HEK293T (cell line): ENCODE data around the gene RHBG.
"Not testable (repeated sequence)": the region's sequence is repeated elsewhere in the genome, so short reads cannot be mapped to it uniquely, and the experiment has no call there.

Source experiments
- CTCF ChIA-PET: fragments of 350-600 bp; formaldehyde crosslinking; extraction: SDS; loops from one replicate; lab custom pipeline; 2021; ENCODE audit warnings: antibody characterized with exemption, inconsistent platforms; lab: Yijun Ruan, JAX
- POLR2A ChIA-PET: fragments of 350-600 bp; formaldehyde crosslinking; extraction: SDS; loops from one replicate; lab custom pipeline; 2020; ENCODE audit warnings: antibody characterized with exemption, inconsistent platforms; lab: Yijun Ruan, JAX
- DNase-seq: peaks from one replicate; pipeline ENCODE4 v3.0.0; 2012; ENCODE audit warnings: mixed read lengths; ENCODE audit errors: extremely low spot score
- ARNT ChIP-seq: fragments of 450-650 bp; IDR thresholded peaks from 2 replicates; pipeline ENCODE4 v1.6.1; 2017; ENCODE audit warnings: mild to moderate bottlenecking
- BHLHE40 ChIP-seq: fragments of 450-650 bp; IDR thresholded peaks from 2 replicates; pipeline ENCODE4 v1.6.1; 2016; ENCODE audit warnings: mild to moderate bottlenecking, moderate library complexity, borderline replicate concordance
- CTBP1 ChIP-seq: fragments of 450-650 bp; IDR thresholded peaks from 2 replicates; pipeline ENCODE4 v1.6.1; 2016; ENCODE audit warnings: borderline replicate concordance
- ELF4 ChIP-seq: fragments of 450-650 bp; IDR thresholded peaks from 2 replicates; pipeline ENCODE4 v1.6.1; 2017; ENCODE audit warnings: antibody characterized with exemption
- FOXA1 ChIP-seq: fragments of 450-650 bp; IDR thresholded peaks from 2 replicates; pipeline ENCODE4 v1.6.1; 2016; ENCODE audit warnings: mild to moderate bottlenecking
- FOXK2 ChIP-seq: fragments of 450-650 bp; IDR thresholded peaks from 2 replicates; pipeline ENCODE4 v1.6.1; 2016; ENCODE audit warnings: mild to moderate bottlenecking
- FOXM1 ChIP-seq: fragments of 450-650 bp; IDR thresholded peaks from 2 replicates; pipeline ENCODE4 v1.6.1; 2017; ENCODE audit warnings: mild to moderate bottlenecking, borderline replicate concordance
- HDGF ChIP-seq: fragments of 450-650 bp; IDR thresholded peaks from 2 replicates; pipeline ENCODE4 v1.6.1; 2017; ENCODE audit warnings: antibody characterized with exemption, borderline replicate concordance
- L3MBTL2 ChIP-seq: fragments of 450-650 bp; conservative IDR thresholded peaks from 2 replicates; pipeline ENCODE4 v1.6.1; 2016; ENCODE audit warnings: mild to moderate bottlenecking
- LEF1 ChIP-seq: fragments of 450-650 bp; IDR thresholded peaks from 2 replicates; pipeline ENCODE4 v1.6.1; 2017; ENCODE audit warnings: mild to moderate bottlenecking, borderline replicate concordance
- NFRKB ChIP-seq: fragments of 450-650 bp; IDR thresholded peaks from 2 replicates; pipeline ENCODE4 v1.6.1; 2016; ENCODE audit warnings: mild to moderate bottlenecking, moderate library complexity
- SP1 ChIP-seq: fragments of 450-650 bp; IDR thresholded peaks from 2 replicates; pipeline ENCODE4 v1.6.1; 2017
- SUZ12 ChIP-seq: fragments of 450-650 bp; IDR thresholded peaks from 2 replicates; pipeline ENCODE4 v1.6.1; 2016; ENCODE audit warnings: mild to moderate bottlenecking
- TARDBP ChIP-seq: fragments of 450-650 bp; IDR thresholded peaks from 2 replicates; pipeline ENCODE4 v1.6.1; 2016
- ZNF384 ChIP-seq: fragments of 450-650 bp; IDR thresholded peaks from 2 replicates; pipeline ENCODE4 v1.6.1; 2016
- TF ChIP-seq, protein P1 (sequence below): fragments of 450-650 bp; IDR thresholded peaks from 2 replicates; pipeline ENCODE4 v1.6.1; 2016

RHBG gene

DNA sequence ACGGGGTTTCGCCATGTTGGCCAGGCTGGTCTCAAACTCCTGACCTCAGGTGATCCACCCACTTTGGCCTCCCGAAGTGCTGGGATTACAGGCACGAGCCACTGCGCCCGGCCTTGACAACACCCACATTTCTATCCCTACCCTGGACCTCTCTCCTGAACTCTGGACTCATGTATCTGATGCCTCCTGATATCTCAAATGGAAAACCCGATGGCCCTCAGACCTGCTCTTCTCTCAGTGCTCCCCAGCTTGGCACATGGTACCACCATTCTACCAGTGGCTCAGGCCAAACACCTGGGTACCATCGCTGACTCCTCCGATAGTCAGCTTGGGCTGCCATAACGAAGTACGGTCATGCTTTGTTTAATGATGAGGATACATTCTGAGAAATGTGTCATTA is 8.5 kb upstream of the RHBG start:
- POLR2A ChIA-PET = interaction anchor here (3.0 kb wide), 1 partner anchor 78 kb away, joined by 10 read pairs; the partner anchor contains the start of gene SMG5
- CTCF ChIA-PET = interaction anchor here (0.7 to 0.9 kb wide), 2 partner anchors 24 to 97 kb away, joined by 3 to 4 read pairs; no protein-coding TSS in a partner anchor
- DNase-seq = no peak
- no peak for TF ChIP-seq FOXK2
- TF ChIP-seq ARNT = no peak
- no peak for TF ChIP-seq SUZ12
- no peak for TF ChIP-seq HDGF
- TF ChIP-seq NFRKB = no peak
- TF ChIP-seq, protein P1, sequence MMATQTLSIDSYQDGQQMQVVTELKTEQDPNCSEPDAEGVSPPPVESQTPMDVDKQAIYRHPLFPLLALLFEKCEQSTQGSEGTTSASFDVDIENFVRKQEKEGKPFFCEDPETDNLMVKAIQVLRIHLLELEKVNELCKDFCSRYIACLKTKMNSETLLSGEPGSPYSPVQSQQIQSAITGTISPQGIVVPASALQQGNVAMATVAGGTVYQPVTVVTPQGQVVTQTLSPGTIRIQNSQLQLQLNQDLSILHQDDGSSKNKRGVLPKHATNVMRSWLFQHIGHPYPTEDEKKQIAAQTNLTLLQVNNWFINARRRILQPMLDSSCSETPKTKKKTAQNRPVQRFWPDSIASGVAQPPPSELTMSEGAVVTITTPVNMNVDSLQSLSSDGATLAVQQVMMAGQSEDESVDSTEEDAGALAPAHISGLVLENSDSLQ = no peak
- no peak for TF ChIP-seq FOXM1
- TF ChIP-seq CTBP1 = no peak
- no peak for TF ChIP-seq LEF1
- TF ChIP-seq TARDBP = no peak
- TF ChIP-seq ELF4 = no peak
- no peak for TF ChIP-seq BHLHE40
- TF ChIP-seq SP1 = no peak
- no peak for TF ChIP-seq ZNF384
- TF ChIP-seq FOXA1 = no peak
- no peak for TF ChIP-seq L3MBTL2

DNA sequence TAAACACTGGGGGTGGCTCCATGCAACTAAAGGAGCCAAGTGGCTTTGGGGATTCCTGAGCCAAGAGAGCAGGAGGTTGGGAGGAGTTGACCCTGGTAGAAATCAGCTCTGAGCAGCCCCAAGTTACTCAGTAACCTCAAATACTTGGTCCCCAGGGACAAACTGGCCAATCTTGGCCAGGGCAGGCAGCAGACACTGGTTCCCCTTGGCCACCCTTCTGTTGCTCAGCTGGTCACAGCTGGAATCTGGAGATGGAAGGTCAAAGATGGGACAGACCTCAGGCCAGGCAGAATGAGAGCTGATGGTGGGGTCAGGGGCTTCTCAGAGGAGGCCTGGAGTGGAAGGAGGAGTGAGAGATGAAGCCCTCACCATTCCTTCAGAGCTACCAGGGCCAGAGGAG is 3.3 kb upstream of the RHBG start:
- DNase-seq = no peak
- TF ChIP-seq SP1 (no peak), ZNF384 (no peak), HDGF (no peak), BHLHE40 (no peak), NFRKB (no peak), FOXM1 (no peak), TARDBP (no peak), L3MBTL2 (no peak), FOXK2 (no peak), FOXA1 (no peak)
- CTCF ChIA-PET = interaction anchor here (0.9 kb wide), 1 partner anchor 20 kb away, joined by 4 read pairs; no protein-coding TSS in a partner anchor
- POLR2A ChIA-PET = interaction anchor here (2.4 kb wide), 1 partner anchor 28 kb away, joined by 9 read pairs; the partner anchor contains the start of genes CCT3 and TSACC

DNA sequence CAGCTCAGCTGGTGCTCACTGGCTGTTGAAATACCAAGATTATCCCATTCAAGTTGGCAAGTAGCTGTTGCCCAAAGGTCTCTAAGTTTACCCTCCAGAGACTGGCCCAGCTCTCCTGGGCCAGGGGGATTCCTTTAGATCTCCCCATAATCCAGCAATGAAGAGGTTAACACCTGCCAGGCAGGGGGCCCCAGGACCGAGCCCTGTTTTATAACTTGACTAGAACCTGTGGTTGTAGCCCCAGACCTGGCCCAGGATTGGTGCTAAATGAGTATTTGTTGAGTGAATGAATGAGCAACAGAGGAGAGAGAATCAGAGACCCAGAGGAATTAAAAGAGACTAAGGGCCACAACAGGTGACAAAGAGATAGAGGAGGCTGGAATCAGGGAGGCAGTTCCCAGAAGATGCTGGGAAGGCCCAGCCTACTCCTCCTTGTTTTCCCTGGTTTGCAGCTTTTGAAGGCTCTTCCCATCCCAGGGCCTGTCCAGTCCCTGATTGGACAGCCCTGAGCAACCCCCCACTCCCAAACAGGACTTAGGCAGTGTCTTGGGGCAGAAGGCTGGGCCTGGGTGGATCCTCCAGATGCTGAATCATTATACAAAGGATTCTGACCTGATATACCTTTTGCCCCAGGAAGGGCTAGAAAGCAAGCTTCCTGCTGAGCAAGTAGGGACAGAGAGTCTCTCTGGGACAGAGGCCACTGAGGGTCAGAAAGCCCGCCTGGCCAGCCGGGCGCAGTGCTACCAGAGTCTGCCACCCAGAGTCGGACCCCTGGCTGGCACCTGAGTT is 2.4 kb upstream of the RHBG start:
- DNase-seq = no peak
- ChIA-PET CTCF (interaction anchor here (0.9 kb wide), 1 partner anchor 20 kb away, joined by 4 read pairs; no protein-coding TSS in a partner anchor), POLR2A (interaction anchor here (1.0 kb wide), 1 partner anchor 29 kb away, joined by 3 read pairs; the partner anchor contains the start of gene CCT3)
- TF ChIP-seq FOXK2 (no peak), TARDBP (no peak), ARNT (no peak), L3MBTL2 (no peak), FOXA1 (no peak), NFRKB (no peak), HDGF (no peak), CTBP1 (no peak), FOXM1 (no peak), SP1 (no peak), BHLHE40 (no peak), ZNF384 (no peak), LEF1 (no peak), ELF4 (no peak)
- TF ChIP-seq, protein P1 = no peak

DNA sequence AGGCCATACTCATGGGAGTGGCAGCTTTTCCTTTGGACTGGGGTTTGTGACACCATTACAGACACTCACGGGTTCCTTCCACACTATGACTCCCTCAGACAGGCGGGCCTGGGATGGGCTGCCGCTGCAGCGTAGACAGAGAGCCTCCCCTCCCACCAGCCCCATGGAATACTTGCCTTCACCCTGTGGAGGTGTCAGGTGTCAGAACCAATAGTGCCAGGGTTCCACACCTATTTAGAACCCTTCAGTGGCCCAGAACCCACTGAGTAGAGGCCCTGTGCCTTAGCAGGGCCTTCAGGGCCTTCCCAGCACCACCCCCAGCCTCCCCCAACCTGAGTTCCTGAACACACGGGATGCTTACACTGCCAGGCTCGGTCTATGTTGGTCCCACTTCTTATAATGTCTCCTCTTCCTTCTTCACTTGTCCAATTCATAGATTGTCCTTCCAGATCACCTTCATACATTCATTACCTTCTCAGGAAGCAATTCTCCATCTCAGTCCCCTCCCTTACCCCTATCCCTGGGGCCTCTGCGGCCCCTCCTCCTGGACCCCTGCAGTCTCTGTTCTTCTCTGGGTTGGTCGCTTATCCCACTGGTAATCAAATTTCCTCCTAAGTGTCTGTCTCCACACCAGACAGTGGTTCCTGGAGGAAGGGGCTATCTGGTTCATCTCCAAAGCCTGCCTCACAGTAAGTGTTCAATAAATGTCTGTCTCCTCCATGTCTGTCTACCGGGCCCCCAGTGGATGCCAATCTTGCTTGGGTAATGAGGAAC is 1.4 kb upstream of the RHBG start:
- ChIA-PET POLR2A (interaction anchor here (1.0 kb wide), 1 partner anchor 30 kb away, joined by 3 read pairs; the partner anchor contains the start of gene CCT3), CTCF (no interaction called here)
- TF ChIP-seq LEF1 = no peak
- TF ChIP-seq FOXK2 = no peak
- no peak for TF ChIP-seq L3MBTL2
- TF ChIP-seq BHLHE40 = no peak
- no peak for TF ChIP-seq TARDBP
- TF ChIP-seq SP1 = no peak
- no peak for TF ChIP-seq ARNT
- TF ChIP-seq SUZ12 = no peak
- TF ChIP-seq CTBP1 = no peak
- no peak for DNase-seq

DNA sequence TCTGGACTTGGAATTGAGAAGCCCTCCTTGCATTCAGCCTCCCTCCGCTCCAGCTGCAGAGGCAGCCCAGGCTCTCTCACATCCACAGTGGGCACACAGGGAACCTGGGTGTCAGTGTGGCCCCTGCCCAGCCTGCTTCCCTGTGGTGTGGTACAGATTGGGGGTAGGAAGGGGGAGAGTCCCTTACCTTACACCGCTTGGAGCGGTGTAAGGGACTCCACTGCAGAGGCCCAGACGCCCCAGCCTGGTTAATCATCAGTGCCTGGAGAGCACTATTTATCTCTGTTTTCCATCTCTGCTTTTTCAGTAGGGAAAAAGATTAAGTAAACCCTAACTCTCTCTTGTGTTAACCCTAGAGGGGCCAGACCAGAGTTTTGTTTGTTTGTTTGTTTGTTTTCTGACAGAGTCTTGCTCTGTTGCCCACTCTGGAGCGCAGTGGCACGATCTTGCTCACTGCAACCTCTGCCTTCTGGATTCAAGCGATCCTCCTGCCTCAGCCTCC is 803 bp upstream of the RHBG start:
- TF ChIP-seq FOXK2 = no peak
- TF ChIP-seq TARDBP = no peak
- no peak for TF ChIP-seq ZNF384
- no peak for TF ChIP-seq L3MBTL2
- no peak for TF ChIP-seq NFRKB
- no peak for TF ChIP-seq SP1
- TF ChIP-seq HDGF = no peak
- no peak for TF ChIP-seq SUZ12
- no peak for TF ChIP-seq LEF1
- ChIA-PET CTCF (no interaction called here), POLR2A (no interaction called here)
- DNase-seq = no peak

DNA sequence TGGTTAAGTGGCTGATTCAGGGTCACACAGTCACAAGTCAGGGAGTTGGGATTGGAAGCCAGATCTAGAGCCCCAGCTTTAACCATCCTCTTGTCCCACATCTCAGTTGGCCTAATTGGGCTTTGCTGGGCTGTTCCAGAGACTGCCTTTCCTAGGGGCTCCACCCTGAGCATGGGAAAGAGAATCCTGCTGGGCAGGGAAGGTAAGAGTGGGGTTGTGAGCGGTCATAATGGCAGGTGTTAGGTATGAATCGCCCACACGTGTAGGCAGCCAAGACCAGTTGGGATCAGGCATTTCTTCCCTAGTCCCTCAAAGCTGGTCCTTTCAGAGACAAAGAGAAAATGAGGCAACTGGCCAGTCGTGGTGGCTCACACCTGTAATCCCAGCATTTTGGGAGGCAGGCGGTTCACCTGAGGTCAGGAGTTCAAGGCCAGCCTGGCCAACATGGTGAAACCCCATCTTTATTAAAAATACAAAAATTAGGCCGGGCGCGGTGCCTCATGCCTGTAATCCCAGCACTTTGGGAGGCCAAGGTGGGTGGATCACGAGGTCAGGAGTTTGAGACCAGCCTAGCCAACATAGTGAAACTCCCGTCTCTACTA is 775 bp downstream of the RHBG start:
- CTCF ChIA-PET, DNase-seq, POLR2A ChIA-PET: not testable (repeated sequence)
